Activated CD4-positive, alpha-beta T cell treated with anti-CD3 and anti-CD28 coated beads for 24 hours (primary cell): Measurements from ENCODE around the gene IL4I1.

ENCODE experiments used
- DNase-seq, 2 donors: peaks; one replicate each; pipeline ENCODE4 v3.0.0-alpha.2; 2020; ENCODE audit warnings: low read depth in 2 of 2

IL4I1 gene

DNA sequence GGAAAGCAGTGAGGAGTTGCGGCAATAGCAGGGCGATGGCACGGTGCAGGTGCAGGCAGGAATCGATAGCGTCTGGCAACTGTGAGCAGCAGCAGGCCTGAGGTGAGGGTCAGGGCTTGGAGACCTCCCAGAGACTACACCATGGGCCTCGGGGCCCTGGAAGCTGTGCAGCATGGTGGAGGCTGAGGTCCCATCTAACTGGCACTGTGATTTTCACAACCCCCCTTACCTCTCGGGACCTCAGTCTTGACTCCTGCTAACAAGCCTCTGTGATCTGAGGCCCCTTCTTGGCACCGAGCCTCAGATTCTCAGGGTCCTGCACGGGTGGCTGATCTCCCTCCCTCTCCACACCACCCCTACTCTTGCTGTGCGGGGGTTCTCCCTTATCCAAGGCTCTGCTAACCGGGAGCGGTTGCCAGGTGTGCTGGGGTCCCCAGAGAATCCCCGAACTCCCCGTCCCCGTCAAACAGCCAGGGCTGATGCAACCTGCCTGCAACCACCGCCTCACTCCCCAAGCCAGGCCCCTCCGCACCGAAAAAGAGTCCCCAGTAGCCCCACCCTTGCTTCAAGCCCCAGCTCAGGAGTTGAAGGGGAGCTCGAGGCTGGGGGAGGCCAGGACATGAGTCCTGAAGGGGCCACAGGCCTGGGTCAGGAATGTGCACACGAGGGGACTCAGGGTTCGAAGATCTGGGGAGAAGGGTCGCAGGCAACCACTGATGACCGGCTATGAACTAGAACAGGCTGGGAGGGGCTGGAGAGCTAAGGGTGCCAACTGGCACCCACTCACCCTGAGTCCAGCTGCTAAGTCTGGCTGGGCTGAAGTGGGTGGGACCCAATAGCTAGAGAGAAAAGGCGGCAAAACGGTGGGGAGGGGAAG lies 27.6 kb upstream of the IL4I1 start:
- no peak for DNase-seq

DNA sequence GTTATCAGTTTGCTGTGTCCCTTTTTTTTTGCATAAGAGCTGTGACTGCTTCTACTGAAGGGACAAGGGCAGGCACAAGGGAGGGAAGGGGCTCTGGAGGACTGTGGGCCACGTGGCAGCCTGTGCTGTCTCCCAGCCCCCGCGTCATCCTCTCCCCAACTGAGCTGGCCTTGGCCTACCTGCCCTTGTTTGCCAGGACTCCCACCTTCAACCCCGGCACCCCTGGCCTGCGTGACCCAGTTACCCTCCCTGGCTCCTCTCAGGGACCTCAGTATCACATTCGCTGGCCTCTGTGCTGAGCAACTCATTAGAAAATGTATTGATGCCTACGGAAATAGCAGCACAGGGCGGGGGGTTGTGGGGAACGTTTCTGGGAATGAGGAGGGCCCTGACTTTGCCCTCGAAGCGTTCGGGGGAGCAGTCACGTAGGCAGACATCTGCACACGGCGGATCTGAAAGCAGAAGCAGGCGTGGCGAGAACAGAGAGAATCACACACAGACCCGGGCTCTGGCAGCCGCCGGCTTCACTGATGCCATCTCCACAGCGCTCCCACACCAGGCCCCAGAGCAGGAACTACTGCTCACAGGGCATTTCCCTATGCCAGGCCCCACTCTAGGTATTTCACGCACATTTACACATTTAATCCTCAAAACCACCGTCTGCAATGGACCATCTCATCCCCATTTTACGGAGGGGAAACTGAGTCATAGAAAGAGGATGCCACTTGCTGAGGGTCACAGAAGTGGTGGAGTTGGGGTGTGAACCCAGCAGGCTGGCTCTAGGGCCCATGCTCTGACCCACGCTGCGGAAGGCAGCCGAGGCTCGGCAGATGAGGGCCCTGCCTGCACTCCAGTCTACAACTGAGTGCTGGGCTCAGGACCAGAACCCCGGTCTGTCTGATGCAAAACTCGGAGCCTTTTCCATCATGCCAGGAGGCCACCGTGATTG lies 26.6 kb upstream of the IL4I1 start:
- DNase-seq: no peak

DNA sequence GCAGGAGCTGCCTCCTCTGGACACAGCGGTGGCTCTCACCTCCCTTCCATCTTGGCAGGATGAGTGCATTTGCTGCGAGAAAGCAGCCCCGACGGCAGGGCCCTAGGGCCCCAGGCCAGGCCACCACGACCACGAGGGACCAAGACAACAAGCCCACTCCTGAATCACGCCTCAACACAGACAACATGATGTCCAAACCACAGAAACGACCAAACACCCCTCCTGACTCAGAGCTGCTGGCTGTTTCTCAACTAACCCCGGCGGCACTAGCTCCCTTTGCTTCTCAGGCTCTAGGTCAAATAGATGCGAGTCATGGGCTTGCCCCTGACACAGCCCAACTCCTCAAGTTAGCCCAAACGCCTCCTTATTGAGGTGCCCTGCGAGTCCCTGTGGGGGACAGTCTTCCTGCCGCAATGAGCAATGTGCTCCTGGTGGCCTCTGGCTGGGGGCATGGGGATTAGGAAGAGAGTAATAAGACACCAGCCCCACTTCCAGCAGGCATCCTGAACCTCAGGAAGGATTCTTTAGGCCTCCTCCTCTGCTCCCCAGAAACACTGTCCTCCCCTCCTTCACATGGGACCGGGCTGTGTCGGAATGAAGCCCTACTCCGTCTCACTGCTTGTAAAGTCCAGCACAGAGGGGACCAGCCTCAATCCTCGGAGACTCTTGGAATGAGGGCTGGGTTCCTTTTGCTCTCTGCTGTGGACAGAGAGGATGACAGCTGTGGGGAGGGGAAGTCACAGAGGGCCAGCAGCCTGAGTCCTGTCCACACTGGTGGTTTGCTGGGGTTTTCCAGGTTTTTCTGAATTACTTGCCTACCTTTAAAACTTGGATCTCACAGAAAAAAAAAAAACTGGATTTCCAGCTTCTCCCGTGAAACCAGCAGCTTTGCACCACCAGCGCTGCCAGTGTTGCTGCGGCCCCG lies 25.4 kb upstream of the IL4I1 start:
- DNase-seq: no peak

DNA sequence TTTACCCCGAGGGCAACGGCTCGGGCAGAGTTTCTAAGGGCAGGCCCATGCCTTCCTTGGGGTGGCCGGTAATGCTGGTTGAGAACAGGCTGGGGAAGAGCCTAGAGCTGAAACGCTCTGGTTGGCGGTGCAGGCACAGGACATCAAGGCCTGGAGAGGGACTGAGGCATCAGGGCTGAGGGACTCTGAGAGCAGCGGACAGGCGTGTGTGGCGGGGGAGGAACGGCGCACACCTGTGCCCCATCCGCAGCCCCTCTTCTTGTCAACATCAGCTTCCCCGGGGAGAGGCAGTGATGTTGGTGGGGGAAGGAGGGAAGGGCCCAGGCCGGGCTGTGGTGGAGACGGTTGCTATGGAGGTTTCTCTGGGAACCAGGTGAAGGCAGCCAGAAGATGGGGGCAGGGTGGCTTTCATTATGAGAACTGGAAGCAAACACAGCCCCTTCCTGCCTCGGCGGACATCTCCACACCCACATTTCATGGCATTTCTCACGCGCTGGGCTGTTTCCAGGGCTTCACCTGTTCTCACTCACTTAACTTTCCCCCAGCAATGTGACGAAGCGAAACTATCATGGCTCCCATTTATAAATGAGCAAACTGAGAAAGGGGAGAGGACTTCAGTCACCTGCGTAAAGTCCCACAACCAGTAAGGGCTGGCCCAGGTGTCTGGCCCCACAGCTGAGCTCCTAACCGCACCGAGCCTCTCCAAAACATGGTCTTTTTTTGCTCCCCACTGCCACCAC lies 24.1 kb upstream of the IL4I1 start:
- no peak for DNase-seq

DNA sequence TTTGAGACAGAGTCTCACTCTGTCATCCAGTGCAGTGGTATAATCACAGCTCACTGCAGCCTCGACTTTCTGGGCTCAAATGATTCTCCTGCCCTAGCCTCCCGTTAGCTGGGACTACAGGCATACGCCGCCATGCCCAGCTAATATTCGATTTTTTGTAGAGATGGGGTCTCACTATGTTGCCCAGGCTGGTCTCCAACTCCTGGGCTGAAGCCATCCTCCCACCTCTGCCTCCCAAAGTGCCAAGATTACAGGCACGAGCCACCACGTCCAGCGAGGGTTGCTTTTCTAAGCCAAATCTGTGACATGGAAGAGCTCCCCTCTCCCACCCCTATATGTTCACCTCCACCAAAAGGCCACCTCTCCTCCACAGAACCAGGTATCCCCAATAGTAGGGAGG lies 21.4 kb upstream of the IL4I1 start:
- no peak for DNase-seq

DNA sequence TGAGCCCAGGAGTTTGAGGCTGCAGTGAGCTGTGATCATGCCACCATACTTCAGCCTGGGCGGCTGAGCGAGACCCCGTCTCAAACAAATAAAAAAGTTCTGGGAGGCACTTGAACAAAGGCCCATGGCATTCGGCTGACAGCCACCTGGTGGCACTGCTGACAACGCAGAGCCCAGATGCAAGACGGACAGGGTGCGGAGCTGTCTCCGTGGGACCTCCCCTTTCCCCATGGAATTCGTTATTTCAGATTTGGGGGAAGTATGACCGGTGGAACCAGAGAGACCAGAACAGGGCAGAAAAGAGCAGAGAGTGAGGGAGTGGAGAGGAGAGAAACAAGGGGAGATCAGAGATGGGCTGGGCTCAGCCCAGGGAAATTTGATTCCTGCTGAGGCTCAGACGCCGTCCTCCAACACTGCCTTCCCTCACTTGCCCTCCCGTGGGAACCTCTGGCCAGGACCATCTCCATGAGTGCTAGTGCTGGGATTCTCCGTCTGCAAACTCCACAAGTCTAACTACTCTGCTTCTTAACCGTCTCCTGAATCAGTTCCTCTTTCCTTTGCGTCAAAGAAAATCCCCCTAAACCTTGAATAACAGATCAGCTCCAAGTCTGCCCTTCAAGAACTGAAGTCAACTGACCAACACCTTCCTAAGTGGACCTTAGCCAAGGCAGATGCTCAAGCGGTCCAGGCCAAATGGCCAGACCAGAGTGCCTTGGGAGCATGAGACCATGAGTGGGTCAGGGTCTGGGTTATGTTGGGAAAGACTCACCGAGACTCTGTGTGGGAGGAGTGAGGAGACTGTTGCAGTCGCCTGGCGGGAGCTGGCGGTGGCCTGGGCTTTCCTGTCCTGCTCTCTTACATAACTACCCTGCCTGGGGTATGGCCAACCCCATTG lies 20.4 kb upstream of the IL4I1 start:
- no peak for DNase-seq

DNA sequence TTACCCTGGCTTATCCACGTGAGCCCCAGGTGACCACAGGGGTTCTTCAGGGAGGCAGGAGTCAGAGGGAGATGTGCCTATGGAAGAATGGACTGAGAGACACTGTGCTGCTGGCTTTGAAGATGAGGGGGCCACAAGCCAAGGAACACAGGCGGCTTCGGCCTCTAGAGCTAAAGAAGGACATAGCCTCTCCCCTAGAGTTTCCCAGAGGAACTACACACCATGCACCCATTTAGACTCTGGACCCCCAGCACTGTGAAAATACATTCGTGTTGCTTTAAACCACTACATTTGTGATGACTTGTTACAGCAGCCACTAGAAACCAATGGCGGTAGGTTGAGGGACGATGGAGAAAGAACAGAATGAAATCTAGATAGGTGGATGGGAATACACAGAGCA lies 18.6 kb upstream of the IL4I1 start:
- no peak for DNase-seq

DNA sequence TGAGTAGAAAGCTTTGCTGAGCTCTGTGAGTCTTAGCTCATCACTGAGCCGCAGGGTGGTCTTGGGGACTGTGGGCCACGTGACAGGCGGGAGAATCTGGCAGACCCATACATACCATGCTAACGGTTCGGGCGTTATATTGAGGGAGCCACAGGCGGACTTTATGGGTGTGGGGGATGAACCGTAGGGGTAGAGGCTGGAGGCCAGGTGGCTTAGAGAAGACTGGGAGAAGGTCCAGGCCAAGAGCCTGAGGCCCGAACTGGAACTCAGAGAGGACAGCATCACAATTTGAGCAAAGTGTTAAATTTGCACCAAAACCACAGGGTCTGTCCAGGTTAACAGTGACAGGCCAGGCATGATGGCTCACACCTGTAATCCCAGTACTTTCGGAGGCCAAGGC lies 17.0 kb upstream of the IL4I1 start:
- no peak for DNase-seq

DNA sequence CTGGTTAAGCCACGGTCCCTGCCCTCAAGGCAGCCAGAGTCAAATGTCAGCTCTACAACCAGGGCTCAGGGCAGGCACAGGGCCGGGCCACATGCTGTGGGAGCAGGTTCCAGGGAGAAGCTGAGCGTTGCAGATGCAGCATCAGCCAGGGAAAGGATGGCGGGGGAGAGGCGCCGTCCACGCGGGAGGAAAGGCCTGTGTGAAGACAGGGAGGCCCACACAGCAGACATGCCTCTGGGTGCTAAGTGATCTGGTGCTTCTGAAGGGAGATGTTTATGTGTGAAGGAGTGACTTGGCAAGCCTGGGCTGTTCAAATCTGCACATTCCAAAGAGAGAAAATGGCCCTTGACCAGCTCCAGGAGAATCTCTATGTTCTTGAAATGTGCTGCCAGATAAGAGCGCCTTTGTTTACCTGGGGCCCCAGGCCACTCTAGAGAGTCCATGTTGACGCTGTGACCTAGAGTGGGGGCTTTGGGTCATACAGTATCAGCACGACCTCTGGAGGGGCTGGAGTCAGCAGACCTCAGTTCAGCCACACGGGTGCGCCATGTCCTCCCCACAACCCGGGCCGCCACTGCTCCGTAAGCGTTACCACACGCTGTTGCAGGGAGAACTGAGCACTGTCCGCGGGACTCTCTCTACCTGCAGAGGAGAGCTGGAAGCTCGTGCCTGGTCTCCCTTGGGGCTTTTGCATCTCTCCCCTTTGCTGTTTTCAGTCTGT lies 16.4 kb upstream of the IL4I1 start:
- DNase-seq: no peak

DNA sequence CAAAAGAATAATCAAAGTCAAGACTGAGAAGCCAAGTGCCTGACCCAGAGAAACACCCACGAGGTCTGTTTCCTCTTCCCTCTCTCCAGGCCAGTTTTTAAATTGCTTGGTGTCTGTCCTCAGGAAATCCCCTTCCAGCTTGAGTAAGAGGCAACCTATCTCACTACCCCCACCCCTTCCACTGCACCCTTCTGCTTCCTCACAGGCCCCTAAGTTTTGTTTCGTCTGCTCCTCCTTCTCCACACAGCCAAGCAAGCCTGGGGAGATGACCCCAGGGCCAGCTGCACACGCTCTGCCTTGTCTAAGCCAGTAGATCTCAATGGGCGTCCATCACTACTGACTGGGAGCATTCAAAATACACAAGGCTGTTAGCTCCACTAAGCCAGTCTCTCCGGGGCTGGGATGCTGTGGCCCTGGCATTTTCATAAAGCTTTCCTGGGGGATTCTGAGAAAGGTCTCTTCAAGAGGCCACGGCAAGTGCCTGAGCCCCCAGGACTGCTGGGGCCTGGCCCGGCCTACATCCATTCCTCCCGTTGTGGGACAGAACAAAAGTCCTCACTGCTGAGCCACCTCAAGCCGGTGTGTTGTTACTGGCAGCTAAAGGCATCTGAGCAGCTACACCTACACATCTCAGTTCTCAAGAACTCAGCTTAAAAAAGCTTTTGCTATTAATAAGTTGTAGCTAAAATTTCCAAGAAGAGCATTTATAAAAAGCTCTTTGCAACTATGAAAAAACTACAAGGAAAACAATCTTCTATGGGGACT lies 14.9 kb upstream of the IL4I1 start:
- no peak for DNase-seq

DNA sequence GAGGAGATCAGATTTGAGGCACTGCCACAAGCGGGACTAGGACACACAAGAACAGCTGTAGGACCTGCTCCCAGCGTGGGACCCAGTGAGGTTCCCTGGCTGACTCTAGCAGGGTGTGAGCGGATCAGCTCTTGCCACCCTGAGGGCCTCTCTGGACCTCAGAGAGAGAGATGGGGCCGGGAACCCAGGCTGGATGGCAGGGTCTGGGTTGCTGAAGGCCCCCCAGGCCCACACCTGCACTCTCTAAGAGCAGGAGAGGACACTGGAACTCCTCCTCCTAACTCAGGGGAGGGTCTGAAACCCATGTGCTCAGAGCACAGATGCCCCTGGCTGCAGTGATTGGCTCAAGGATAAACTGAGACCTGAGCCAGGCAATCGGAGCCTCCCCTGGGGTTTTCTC lies 13.5 kb upstream of the IL4I1 start:
- no peak for DNase-seq

DNA sequence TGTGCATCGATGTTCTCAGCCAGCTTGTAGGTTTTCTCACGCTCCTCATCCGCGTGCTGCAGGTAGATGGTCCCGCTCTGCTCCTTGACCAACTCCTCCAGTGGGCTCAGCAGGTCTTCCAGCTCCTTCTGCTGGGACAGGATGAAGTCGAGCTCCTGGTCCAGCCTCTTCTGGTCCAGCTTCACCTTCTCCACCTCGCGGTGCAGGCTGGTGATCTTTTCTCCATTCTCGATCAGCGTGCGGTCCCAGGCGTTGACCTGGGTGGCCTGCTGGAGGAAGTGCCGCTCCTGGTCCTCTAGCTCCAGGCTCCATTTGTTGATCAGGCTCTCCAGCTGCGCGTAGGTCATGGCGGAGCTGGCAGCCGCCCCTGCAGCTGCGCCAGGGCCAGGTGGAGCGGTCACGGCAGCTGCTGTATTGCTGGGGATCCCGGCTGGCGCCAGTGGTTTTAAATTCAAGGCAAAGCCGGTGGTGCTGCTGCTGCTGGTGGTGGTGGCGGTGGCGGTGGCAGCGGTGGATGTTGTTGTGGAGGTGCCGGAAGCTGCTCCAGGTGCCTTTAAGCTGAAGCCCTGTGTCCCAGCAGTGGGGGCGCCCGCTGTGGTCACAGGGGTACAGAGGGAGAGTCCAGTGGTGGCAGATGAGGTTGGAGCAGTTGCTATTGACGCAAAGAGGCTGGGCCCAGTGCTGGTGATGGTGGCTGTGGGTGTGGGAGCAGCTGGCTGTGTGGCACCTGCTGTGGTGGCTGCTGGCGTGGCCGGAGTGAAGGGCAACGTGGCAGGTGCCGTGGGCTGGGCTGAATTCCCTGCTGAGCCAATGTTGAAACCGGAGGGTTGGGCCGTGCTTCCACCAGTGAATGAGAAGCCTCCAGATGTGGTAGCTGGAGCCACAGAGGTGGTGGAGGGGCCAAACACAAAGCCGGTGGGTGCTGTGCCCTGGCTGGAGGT lies 12.1 kb upstream of the IL4I1 start:
- no peak for DNase-seq

DNA sequence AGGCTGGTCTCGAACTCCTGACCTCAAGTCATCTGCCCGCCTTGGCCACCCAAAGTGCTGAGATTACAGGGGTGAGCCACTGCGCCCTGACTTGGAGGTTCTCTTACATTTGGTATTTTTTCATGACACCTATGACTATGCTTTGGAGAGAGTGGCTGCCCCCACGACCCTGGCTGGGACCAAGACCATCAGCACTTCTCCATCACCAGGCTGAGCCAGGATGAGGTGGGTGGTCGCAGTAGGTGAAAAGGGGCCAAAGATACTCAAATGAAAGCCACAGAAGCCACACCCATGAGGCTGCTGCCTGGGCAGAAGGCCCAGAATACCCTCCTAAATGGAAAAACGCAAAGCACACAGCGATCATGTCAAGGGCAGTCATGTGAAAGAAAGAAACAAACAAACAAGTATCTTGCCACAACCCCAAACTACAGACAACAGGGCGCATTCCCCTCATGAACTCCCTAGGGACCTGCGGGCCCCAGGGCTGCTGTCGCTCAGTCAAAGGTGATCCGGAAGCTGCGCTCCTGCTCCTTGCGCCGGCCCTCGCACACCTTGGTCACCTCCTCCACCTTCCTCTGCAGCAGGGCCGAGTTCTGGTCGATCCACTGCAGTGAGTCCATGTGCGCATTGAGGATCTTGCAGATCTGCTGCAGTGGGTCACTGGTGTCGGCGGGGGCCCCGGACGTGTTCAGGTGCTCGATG lies 11.2 kb upstream of the IL4I1 start:
- DNase-seq: no peak

DNA sequence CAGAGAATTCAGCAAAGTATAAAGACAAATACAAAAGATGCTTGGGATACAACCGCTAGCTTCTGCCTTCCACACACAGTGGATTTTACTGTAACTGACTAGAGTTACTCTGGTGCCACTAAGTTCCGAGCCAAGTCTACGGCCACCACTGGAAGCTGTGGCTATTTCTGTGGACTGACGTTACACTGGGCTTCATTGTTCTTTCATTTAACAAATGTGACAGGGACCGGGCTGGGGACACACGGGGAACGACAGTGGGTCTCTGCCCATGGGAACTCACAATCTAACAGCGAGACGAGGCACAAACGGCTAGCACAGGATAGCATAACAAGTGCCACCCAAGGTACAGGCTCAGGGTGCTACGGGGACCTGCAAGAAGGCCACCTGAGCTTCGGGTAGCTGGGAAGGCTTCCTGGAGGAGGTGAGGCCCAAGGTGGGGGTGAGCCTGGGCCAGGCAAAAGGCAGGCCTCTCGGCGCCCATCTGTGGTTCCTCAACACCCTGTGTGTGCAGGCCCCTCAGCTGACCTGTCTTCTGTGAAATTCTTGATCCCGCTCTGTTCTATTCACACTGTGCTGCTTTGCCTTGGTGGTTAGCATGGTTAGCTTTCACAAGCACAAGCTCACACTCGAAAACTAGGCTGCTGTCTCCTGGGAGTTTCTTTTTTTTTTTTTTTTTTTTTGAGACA lies 10.3 kb upstream of the IL4I1 start:
- no peak for DNase-seq

DNA sequence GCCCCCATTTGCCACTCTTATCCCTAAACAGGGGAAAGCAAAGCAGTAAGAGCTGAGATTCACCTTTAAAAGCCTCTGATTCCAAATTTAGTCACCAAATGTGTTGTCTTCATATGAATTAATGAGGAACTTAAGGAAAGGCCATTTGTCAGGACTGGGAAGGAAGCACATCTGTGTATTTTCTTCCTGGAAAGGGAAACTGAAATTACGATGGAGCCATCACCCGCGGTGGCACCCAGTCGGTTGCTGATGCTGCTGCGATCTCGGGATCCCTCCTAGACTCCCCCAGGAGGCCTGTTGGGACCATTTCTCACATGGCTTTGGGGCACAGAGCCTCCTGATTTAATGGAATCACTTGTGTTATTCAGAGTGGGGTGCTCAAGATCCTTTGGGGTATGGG lies 7.4 kb upstream of the IL4I1 start:
- no peak for DNase-seq
